Measurements from ENCODE around the gene SLC24A3.

Gene SLC24A3

GRCh38 chr20:19212469-19212815 lies at the start of gene SLC24A3:
TSS of gene SLC24A3 (plus strand) at chr20:19212642.
- no peak for TF ChIP-seq ZFX (IDR thresholded peaks at IDR 0.05; ENCODE audit: borderline replicate concordance)
- no peak for TF ChIP-seq CTCF (IDR thresholded peaks at IDR 0.05)
- H3K27ac ChIP-seq: no peak within 1 kb of the TSS

GRCh38 chr20:19170148-19170547 lies 42.3 kb upstream of the SLC24A3 start:
- no peak for TF ChIP-seq CTCF (IDR thresholded peaks at IDR 0.05)
- no peak for TF ChIP-seq ZFX (IDR thresholded peaks at IDR 0.05; ENCODE audit: borderline replicate concordance)
- H3K27ac ChIP-seq: no peak overlapping the region

- H3K27ac ChIP-seq: no peak overlapping the region
- no peak for TF ChIP-seq CTCF (IDR thresholded peaks at IDR 0.05)
- TF ChIP-seq ZFX (IDR thresholded peaks at IDR 0.05; ENCODE audit: borderline replicate concordance): no peak
Observed at GRCh38 chr20:19172637-19173036, 39.8 kb upstream of the SLC24A3 start.

- no peak overlapping the region for H3K27ac ChIP-seq
- TF ChIP-seq CTCF (IDR thresholded peaks at IDR 0.05) (no peak), ZFX (IDR thresholded peaks at IDR 0.05; ENCODE audit: borderline replicate concordance) (no peak)
Observed at GRCh38 chr20:19176470-19177052, 35.9 kb upstream of the SLC24A3 start.

GRCh38 chr20:19181552-19181951 lies 30.9 kb upstream of the SLC24A3 start:
- TF ChIP-seq ZFX (IDR thresholded peaks at IDR 0.05; ENCODE audit: borderline replicate concordance) (no peak), CTCF (IDR thresholded peaks at IDR 0.05) (no peak)
- H3K27ac ChIP-seq: no peak overlapping the region

- no peak for TF ChIP-seq CTCF (IDR thresholded peaks at IDR 0.05)
- TF ChIP-seq ZFX (IDR thresholded peaks at IDR 0.05; ENCODE audit: borderline replicate concordance): no peak
- H3K27ac ChIP-seq: no peak overlapping the region
Observed at GRCh38 chr20:19185083-19185482, 27.4 kb upstream of the SLC24A3 start.

- no peak overlapping the region for H3K27ac ChIP-seq
- TF ChIP-seq CTCF (IDR thresholded peaks at IDR 0.05) (no peak), ZFX (IDR thresholded peaks at IDR 0.05; ENCODE audit: borderline replicate concordance) (no peak)
Observed at GRCh38 chr20:19193349-19193748, 19.1 kb upstream of the SLC24A3 start.
